Ascending aorta (tissue), 2 donors: ENCODE measurements around the gene RGS8. TPM values are rescaled to one million over a fixed set of nuclear protein-coding genes. Genes with fewer than 3 reads are reported as not detected.
A peak's percentile ranks its signal among the peaks of the same experiment; 100 is the strongest.

Experiments used
- DNase-seq, 2 donors: peaks; one replicate each; pipeline ENCODE4 v3.0.0-alpha.2; 2019; ENCODE audit warnings: low spot score in 2 of 2
- H3K27ac ChIP-seq, 2 donors: fragments of 200-600 bp; sonication (generic); one replicate each; pipeline ENCODE4 v1.5.1; 2016 to 2017; ENCODE audit warnings: mild to moderate bottlenecking in 1 of 2
- H3K27me3 ChIP-seq: fragments of 200-600 bp; sonication (generic); one replicate; pipeline ENCODE4 v1.5.1; 2017
- H3K36me3 ChIP-seq, 2 donors: fragments of 200-600 bp; sonication (generic); one replicate each; pipeline ENCODE4 v1.5.1; 2016
- H3K4me1 ChIP-seq, 2 donors: fragments of 200-600 bp; sonication (generic); one replicate each; pipeline ENCODE4 v1.5.1; 2016 to 2017; ENCODE audit warnings: mild to moderate bottlenecking in 1 of 2
- H3K4me3 ChIP-seq, 2 donors: fragments of 200-600 bp; sonication (generic); one replicate each; pipeline ENCODE4 v1.5.1; 2016 to 2017; ENCODE audit warnings: mild to moderate bottlenecking in 1 of 2
- H3K9me3 ChIP-seq, 2 donors: fragments of 200-600 bp; sonication (generic); one replicate each; pipeline ENCODE4 v1.5.1; 2016
- intact Hi-C: fragments of 100-400 bp; cut with DNase I; formaldehyde crosslinking; loops from one replicate; pipeline ENCODE4 v1.15.1; 2023
- total RNA-seq: library from RNA; depleted of rRNA; stranded (reverse); fragments of >200 nt; gene quantifications from one replicate; pipeline ENCODE4 v1.1.0, GENCODE V29; 2016
- TF ChIP-seq, protein P1 (sequence below), 3 experiments: fragments of 200-600 bp in 2 of 3; fragments of 450-650 bp in 1 of 3; sonication (generic) in 2 of 3; IDR thresholded peaks; one replicate each; pipeline ENCODE4 v1.5.1; 2016 to 2019; ENCODE audit warnings: antibody characterized with exemption in 3 of 3, mild to moderate bottlenecking in 1 of 3, moderate library complexity in 1 of 3

Gene RGS8
- total RNA-seq, 1 donor from 2014 or later, result not detected

DNA sequence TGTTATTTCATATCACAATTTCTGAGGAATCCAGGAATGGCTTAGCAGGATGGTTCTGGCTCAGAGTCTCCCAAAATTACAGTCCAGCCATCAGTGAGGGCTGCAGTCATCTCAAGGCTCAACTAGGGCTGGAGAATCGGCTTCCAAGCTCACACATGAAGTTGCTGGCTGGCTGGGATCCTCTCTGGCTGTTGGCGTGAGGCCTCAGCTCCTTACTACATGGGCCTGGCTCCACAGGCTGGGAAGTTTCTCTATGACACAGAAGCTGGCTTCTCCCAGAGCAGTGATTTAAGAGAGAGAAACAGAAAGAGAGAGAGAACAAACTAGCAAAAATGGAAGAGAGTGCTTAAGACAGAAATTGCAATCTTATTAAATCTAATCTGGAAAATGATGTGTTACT is 38.8 kb upstream of the RGS8 start:
- Histone ChIP-seq H3K4me1 (no peaks in the 10 kb centered on the region), H3K27me3 (no peaks in the 10 kb centered on the region), H3K27ac (no peak overlapping the region), H3K4me3 (no peak overlapping the region), H3K9me3 (no peaks in the 10 kb centered on the region), H3K36me3 (no peaks in the 10 kb centered on the region)
- TF ChIP-seq, protein P1, sequence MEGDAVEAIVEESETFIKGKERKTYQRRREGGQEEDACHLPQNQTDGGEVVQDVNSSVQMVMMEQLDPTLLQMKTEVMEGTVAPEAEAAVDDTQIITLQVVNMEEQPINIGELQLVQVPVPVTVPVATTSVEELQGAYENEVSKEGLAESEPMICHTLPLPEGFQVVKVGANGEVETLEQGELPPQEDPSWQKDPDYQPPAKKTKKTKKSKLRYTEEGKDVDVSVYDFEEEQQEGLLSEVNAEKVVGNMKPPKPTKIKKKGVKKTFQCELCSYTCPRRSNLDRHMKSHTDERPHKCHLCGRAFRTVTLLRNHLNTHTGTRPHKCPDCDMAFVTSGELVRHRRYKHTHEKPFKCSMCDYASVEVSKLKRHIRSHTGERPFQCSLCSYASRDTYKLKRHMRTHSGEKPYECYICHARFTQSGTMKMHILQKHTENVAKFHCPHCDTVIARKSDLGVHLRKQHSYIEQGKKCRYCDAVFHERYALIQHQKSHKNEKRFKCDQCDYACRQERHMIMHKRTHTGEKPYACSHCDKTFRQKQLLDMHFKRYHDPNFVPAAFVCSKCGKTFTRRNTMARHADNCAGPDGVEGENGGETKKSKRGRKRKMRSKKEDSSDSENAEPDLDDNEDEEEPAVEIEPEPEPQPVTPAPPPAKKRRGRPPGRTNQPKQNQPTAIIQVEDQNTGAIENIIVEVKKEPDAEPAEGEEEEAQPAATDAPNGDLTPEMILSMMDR (IDR thresholded peaks at IDR 0.05), result no peak
- peak in 1 of 2 donors; percentile 64 for DNase-seq
- intact Hi-C loops, result no loop called here

DNA sequence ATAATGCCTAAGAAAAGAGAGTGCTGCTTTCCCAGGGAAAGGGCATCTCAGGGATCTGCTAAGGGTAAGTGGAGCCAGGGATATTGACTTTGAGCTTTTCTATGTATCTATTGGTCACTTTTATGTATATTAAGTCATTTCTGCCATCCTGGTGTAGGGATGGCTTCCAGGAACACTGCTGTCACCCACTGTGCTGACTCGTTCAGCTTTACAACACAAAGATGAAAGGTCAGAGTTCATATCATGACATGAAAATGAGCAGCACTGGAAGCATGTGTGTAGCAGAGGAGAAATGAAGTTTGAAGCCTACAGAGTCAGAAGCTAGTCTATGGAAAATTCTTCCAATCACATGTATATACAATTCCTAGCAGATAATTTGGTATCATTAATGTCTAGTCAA is 37.1 kb upstream of the RGS8 start:
- Histone ChIP-seq H3K4me1 (no peaks in the 10 kb centered on the region), H3K9me3 (no peaks in the 10 kb centered on the region), H3K27ac (no peak overlapping the region), H3K27me3 (no peaks in the 10 kb centered on the region), H3K4me3 (no peak overlapping the region), H3K36me3 (no peaks in the 10 kb centered on the region)
- no peak for DNase-seq
- intact Hi-C loops, result no loop called here
- TF ChIP-seq, protein P1 (IDR thresholded peaks at IDR 0.05), result no peak

DNA sequence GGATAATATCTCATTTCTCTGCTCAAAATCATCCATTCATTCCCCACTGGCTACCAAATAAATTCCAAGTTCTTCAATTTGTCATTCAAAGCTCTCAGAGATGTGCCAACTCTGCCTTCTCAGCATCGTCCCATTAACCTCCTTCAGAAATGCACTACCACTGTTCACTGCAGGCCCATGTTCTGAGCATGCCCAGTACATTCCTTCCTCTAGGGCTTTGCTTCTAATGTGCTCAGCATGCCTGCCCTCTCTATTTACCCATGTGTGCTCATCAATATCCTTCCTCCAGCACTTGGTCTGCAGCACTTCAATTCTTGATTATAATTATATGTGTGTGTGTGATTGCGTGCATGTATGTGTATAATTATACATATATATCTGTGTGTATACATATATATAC is 36.1 kb upstream of the RGS8 start:
- Histone ChIP-seq H3K4me1 (no peaks in the 10 kb centered on the region), H3K9me3 (no peaks in the 10 kb centered on the region), H3K27ac (no peak overlapping the region), H3K36me3 (no peaks in the 10 kb centered on the region), H3K27me3 (no peaks in the 10 kb centered on the region), H3K4me3 (no peak overlapping the region)
- intact Hi-C loops, result no loop called here
- TF ChIP-seq, protein P1 (IDR thresholded peaks at IDR 0.05), result peak in 1 of 3 experiments; percentile 26
- no peak for DNase-seq

DNA sequence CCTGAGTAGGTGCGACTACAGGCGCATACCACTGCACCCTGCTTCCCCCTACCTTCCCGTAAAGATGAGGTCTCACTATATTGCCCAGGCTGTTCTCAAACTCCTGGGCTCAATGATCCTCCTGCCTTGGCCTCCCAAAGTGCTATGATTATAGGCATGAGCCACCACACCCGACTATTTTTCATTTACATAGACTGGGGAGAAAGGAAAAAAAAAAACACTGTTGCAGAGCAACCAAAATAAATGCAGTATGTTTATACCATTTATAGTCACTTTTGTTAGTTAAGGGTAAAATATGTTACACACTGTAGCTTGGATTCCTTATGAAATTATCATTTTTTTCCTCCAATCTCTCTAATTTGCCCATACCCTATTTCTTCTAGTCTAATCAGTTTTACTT is 35.2 kb upstream of the RGS8 start:
- H3K36me3 ChIP-seq, result no peaks in the 10 kb centered on the region
- H3K27ac ChIP-seq, result no peak overlapping the region
- DNase-seq, result no peak
- H3K4me3 ChIP-seq, result no peak overlapping the region
- no peaks in the 10 kb centered on the region for H3K4me1 ChIP-seq
- no peaks in the 10 kb centered on the region for H3K9me3 ChIP-seq
- TF ChIP-seq, protein P1 (IDR thresholded peaks at IDR 0.05), result no peak
- intact Hi-C loops, result no loop called here
- H3K27me3 ChIP-seq, result no peaks in the 10 kb centered on the region

DNA sequence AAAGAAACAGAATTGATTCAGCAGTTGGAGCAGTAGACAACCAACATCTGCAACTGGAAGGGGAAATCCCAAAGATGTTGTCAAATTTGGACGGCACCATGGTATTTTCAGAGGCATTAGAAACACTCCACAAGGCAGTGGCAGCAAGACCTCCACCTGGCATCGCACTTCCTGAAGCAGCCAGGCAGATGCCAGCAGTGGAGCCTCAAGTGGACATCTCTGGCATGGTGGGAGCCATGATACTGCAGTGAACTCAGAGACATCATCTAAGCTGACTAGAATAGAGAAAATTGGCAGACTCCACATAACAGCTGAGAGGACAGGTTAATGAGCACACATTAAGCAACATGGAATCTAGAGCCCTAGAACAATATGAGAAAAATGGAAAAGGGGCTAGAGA is 33.9 kb upstream of the RGS8 start:
- DNase-seq, result no peak
- Histone ChIP-seq H3K4me3 (no peak overlapping the region), H3K27ac (no peak overlapping the region), H3K27me3 (no peaks in the 10 kb centered on the region), H3K4me1 (no peaks in the 10 kb centered on the region), H3K36me3 (no peaks in the 10 kb centered on the region), H3K9me3 (no peaks in the 10 kb centered on the region)
- TF ChIP-seq, protein P1 (IDR thresholded peaks at IDR 0.05), result no peak
- intact Hi-C loops, result no loop called here
